Stimulated activated CD8-positive, alpha-beta memory T cell treated with anti-CD3 and anti-CD28 coated beads, Interleukin-7, amount 100 ng/mL, for 1 hour (primary cell): Measurements from ENCODE around the gene SFXN5.

ENCODE experiments used
- DNase-seq, 2 donors: peaks; one replicate each; pipeline ENCODE4 v3.0.0-alpha.2; 2020; ENCODE audit warnings: low read depth in 2 of 2

Gene SFXN5

DNA sequence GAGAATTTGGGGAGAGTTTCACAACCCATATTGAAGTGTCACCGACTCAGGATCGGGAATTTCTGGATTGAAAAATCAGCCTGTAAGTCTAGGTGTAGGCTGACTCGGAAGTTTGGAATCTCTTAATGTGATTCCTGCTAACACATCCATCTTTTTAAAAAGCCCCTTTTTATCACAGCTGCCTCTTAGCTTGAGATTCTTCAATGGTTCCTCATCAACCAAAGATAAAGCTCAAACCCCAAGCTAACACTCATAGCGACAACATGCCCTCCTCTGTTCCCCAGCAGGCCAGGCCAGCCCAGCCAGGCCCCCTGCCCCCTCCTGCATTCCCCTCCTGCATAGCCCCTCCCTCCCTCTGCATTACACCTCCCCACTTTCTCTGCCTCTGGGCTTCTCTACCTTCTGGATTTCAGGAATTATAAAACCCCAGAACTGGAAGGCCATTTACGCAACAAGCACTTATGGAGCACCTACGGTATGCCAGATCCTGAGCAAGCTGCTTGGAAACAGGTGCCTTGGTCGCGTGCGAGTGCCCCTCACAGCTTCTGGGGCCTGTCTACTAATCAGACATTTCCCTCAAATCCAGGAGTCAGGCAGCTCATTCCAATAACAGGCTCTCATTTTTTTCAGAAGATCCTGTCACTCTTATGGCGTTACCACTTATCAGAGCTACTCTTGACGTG lies 90.8 kb downstream of the SFXN5 start:
- no peak for DNase-seq

- no peak for DNase-seq
These were observed 91.6 kb downstream of the SFXN5 start for GRCh38 chr2:72979896-72980295.

GRCh38 chr2:72975017-72975416 lies 96.5 kb downstream of the SFXN5 start:
- no peak for DNase-seq

GRCh38 chr2:72974436-72974754 lies 97.1 kb downstream of the SFXN5 start:
- no peak for DNase-seq

DNA sequence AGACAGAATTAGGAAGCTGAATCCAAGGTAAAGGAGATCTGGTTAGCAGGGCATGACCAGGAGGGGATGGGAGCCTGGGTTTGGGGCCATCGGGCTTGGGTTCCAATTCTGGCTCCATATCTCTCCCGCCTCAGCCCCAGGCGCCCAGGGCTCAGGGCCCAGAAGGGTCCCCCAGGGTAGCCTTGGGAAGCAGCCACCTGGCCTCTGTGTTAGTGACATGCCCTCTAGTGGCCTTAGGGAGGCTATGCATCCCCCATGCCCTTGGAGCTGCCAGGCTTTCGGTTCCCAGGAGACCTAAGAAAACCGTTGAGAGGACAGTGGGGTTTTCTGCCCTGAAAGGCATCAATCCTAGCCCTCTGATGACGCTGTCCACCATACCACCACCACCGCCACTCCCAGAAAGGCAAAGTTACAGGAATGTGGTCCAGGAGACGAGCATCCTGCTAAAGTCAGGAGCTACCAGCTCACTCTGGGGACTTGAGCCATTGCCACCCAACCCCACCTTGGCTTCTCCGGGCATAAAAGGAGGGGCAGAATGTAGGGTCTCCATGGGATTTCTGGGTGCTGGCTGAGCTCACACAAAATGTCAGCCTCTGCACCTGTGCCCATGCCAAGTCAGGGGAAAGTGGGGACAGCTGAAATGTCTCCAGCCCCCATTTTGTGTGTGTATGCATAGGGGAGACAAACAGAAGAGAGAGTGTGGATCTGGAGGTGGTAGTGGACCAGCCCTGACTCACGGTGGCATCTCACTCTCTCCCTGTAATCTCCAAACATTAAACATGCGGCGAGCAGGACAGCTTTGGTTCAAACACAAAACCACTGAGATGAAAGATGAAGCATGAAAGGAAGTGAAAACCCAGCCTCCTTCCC lies 97.7 kb downstream of the SFXN5 start:
- DNase-seq, result no peak

DNA sequence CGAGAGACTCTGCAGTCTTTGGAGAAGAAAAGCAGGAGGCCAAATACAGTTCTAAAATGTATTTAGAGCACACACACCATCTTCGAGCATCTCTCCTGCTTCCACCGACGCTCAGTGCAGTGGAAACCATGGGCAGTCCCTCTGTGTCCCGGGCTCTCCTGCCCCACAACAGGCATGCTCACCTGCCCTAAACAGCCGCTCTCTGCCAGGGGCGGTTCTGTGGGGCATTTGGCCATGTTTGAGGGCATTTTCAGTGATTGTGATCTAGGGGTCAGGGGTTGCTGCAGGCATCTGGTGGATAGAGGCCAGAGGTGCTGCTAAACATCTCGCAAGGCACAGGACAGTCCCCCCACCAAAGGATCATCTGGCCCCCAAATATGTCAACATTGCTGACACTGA lies 98.4 kb downstream of the SFXN5 start:
- DNase-seq, result no peak

DNA sequence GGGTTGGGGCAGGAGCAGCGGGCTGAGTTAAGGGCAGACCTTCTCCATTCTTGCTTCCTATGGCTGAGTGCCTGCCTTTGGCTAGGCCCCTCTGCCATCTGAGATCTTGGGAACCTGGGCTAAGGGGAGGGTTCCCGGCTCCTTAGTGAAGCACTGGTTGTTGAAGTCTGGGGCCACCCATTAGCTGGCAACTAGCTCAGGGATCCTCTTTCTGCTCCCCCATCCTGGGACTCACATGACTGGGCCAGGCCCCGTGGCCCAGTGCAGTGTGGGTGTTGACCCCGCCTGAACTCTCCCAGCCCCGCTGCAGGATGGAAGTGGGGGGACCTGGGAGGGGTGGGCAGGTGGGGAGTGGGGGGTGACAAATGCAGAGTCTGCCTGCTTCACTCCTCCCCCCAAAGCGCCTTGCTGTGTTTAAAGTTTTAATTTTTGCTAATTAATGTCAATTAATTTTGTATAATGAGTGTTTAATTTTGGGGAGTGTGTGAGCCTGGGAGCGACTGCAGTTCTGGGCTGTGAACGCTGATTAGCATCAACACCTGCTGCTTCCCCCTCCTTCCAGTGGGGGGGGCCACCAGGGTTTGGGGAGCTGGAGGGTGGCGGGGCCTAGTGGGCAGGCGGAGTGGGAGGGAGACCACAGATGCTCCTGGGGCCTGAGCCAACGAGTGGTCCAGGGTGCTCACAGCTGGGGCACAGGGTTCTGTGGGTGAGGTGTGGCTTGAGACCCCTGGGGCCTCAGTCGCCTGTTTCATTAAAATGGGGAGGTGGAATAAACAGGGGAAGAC lies 99.0 kb downstream of the SFXN5 start:
- no peak for DNase-seq

DNA sequence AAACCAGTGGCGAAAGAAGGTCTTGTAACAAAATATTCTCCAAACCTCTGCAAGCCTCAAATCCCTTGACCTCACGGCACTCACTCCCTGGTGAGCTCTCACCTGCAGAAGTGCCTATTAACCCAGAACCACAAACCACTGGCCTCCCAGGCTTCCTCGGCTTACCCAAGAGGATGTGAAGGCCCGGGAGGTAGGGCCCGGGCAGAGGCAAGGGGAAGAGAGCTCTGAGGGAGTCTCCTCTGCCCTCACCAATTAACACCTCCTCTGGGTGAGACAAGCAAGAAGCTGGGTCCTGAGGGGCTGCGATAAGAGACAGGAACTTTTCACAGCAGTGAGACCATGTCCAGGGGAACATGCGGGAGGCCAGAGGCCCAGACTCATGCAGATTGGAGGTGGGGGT lies 100.5 kb downstream of the SFXN5 start:
- no peak for DNase-seq

DNA sequence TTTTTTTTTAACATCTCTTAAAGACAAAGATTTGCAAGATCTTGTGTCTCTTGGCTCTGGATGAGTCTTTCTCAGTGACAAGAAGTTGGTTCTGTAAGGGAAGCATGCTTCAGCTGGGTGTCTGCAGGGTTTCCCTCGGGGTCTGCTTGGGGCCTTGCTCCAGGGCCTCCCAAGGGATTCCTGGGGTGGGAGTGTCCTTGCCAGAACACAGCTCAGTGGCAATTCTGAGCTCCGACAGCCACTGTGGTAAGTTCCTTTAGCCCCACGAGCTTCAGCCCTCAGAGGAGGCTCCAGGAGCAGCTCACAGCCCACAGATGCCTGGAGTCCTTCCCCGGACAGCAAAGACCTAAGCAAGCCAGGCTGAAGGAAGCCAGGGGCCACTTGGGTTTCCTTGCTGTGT lies 101.8 kb downstream of the SFXN5 start:
- no peak for DNase-seq

GRCh38 chr2:72968286-72968685 lies 103.2 kb downstream of the SFXN5 start:
- DNase-seq, result no peak

DNA sequence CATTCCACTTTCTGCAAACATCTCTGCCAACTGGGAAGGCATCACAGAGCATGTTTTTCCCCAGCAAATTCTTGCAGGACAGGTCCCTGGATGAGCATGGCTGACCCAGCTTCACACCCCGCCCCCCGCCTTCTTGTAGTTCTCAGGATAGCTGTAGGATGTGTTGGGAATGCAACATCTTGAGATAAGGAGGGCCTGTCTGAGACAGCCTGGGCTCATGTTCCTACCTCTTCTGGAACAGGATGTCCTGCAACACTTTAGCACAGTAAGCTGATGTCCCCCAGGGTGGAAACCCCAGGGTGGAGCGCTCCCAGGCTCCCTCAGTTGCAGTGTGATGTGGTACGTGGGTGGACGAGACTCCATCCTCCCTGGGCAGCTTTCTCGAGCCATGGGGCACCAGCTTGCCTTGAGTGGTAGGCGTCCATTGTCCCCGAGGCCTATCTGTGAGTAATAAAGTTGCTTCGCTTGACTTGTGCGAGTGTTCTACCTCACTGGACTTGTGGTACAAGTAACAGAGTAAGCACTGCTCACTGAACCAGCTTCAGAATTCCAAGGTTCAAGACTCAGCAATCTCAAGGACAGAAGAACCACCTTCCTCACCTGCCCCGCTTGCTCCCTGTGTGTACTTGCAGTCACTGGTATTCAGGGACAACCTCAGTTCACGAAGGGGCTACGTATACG lies 105.6 kb downstream of the SFXN5 start:
- DNase-seq, result no peak

DNA sequence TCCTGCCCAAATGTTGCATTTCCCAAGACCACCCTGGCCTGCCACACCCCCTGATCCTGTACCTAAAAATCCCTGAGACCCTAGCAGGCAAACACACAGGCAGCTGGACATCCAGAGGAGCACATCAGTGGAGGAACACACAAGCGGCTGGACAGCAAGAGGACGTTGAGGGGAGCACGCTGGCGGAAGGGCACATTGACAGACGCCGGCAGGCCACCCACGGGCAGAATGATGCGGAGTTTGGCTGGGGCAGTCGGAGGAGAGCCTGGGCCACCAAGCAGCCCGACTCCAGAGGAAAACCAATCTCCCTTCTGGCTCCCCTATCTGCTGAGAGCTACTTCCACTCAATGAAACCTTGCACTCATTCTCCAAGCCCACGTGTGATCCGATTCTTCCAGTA lies 106.5 kb downstream of the SFXN5 start:
- no peak for DNase-seq

DNA sequence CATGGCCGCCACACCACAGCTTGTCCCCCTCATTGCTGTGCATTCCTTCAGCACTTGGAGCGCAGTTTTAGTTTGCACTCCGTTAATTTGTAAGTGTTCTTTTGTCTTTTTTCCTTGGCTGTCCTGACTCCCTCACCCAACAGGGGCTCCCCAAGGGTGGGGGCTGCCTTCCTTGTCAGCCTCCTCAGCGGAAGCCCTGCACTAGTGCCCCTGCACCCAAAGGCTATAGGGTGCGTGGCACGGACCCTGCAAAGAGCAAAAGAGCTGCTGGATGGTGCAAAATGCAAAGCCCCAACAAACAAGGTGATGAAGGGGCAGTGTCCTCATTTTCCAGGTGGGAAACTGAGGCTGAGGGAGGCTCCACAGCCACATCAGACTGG lies 107.4 kb downstream of the SFXN5 start:
- no peak for DNase-seq

DNA sequence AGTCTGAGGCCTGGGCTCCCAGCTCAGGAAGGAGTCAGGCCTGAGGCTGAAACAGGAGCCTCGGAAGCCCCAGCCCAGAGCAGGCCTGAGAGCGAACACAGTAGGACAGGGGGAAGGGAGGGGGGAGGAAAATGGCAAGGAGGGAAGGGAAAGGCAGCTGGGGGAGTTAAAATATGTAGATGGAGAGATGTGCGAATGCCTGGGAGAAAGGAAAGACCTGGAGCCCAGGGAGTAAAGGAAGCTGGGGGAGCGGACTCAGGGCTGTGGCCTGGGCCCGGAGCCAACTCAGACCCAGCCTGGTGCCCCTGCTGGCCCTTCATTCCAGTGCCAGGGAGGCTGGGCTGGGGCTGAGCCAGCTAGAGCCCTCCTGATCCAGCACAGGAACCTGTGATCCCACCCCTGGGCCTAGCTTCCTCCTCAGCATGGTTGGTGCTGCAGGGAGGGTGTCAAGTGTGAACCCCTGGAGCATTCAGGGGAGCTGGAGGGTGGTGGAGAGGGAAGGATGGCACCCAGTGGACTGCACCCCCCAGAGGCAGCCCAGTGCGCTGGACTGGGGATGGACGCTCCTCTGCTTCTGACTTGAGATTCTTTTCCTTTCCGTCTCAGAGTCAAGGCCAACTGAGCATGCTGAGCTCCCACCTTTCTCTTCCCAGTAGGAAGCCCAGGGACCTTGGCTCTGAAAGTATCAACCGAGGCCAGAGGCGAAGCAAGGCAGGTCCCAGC lies 107.9 kb downstream of the SFXN5 start:
- DNase-seq, result no peak

DNA sequence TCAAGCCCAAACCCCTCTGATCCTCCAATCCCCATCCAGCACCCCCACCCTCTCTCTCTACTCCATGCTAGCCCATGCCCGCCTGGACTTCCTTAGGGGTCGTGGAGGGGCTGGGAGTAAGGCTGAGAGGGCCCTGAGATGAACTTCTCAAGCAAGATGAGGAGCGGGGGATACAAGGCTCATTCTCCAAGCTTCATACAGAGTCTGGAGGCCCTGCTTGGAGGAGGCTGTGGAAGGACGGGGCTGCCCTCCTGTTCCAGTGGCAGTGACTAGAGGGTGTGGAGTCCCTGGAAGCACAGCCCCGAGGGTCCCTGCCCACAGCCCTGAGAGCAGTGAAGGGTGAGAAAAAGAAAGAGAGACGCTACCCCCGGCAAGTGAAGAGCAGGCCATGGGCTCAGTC lies 108.6 kb downstream of the SFXN5 start:
- DNase-seq, result no peak

- no peak for DNase-seq
These were observed 109.6 kb downstream of the SFXN5 start for GRCh38 chr2:72961853-72962468.

GRCh38 chr2:72961036-72961720 lies 110.3 kb downstream of the SFXN5 start:
- no peak for DNase-seq

- no peak for DNase-seq
These were observed 111.2 kb downstream of the SFXN5 start for GRCh38 chr2:72959995-72960981.

DNA sequence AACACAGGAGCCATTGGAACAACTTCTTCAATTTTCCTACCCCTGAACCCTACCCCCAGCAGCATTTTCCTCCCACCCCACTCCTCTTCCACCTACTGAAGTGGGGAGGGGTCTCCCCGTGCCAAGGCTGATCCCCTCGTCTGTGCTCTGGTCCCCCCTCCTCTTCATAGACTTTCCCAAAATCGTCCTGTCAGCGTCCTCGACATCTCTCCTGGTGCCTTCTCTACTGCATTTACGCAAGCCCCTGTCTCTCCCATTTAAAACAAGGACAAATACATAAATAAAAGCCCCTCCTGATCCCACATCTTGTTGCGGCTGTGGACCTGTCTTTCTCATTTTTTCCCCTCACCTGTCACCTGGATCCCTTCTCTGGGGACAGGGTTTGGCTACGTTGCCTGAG lies 112.0 kb downstream of the SFXN5 start:
- no peak for DNase-seq
